GM21529 (cell line): ENCODE data around the gene ZNF586.
"Not testable (repeated sequence)": the region's sequence is repeated elsewhere in the genome, so short reads cannot be mapped to it uniquely, and the experiment has no call there.

Experiments
- ATAC-seq: cut with Tn5 transposase; IDR thresholded peaks from one replicate; pipeline ENCODE4 v1.9.1; 2021; ENCODE audit not compliant: unreplicated experiment

The ZNF586 gene

DNA sequence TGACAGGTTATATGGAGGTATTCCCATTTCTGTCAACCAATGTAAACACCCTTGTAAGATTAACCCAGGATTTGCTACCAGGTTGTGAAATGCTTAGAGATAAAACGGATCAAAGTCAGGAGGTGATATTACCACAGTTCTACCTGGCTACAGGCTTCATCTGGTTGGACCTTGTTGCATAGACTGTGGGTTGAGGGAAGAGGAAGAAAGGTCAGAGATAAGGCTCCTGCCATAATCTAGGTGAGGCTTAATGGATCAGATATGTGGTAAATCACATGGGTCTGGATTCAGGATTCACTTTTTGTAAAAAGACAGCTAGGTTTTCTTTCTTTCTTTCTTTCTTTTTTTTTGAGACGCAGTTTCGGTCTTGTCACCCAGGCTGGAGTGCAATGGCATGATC, 52.0 kb downstream of the ZNF586 start:
- not testable (repeated sequence) for ATAC-seq

DNA sequence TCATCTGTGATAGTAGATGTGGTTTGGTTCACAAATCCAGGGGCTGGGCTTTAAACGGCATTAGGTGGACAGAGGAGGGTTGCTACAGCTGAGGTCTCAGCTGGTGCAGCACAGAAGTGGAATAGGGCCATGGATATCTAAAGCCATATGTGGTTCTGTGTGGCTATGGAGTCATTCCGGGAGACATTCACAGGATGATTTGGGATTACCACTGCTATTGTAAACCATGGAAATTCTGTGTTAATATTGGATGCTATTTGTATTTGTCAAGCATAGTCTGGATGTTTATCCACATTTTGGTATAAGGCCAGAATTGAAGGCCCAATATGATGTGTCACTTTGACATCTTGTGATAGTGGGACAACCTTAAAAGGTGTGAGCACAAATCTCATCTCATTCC, 53.7 kb downstream of the ZNF586 start:
- ATAC-seq = not testable (repeated sequence)

DNA sequence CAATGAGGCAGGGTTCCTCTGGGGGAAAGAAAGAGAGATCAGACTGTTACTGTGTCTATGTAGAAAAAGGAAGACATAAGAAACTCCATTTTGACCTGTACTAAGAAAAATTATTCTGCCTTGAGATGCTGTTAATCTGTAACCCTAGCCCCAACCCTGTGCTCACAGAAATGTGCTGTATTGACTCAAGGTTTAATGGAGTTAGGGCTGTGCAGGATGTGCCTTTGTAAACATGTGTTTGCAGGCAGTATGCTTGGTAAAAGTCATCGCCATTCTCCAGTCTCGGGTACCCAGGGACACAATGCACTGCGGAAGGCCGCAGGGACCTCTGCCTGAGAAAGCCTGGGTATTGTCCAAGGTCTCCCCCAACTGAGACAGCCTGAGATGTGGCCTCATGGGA, 54.1 kb downstream of the ZNF586 start:
- not testable (repeated sequence) for ATAC-seq

DNA sequence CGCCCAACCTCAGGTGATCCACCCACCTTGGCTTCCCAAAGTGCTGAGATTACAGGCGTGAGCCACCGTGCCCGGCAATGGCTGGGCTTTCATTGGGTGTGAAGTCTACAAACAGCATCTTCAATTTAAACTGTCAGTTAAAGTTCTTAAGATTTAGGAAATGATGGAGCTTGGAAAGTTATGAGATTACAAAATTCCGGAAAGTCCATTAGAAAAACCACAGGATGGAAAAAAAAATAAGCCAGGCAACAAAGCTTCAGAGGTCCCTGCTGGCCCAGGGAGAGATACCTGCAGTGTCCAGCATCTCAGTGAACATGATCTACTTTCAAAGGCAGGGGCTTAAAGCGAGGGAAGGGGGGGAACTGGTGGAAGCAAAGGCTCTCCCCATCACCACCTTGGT, 56.0 kb downstream of the ZNF586 start:
- ATAC-seq = no peak

DNA sequence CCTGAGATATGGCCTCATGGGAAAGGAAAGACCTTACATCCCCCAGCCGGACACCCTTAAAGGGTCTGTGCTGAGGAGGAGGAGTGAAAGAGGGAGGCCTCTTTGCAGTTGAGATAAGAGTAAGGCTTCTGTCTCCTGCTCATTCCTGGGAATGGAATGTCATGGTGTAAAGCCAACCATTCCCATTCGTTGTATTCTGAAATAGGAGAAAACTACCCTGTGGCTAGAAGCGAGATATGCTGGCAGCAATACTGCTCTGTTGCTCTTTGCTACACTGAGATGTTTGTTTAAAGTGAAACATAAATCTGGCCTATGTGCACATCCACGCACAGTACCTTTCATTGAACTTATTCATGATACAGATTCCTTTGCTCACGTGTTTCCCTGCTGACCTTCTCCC, 59.8 kb downstream of the ZNF586 start:
- no peak for ATAC-seq

DNA sequence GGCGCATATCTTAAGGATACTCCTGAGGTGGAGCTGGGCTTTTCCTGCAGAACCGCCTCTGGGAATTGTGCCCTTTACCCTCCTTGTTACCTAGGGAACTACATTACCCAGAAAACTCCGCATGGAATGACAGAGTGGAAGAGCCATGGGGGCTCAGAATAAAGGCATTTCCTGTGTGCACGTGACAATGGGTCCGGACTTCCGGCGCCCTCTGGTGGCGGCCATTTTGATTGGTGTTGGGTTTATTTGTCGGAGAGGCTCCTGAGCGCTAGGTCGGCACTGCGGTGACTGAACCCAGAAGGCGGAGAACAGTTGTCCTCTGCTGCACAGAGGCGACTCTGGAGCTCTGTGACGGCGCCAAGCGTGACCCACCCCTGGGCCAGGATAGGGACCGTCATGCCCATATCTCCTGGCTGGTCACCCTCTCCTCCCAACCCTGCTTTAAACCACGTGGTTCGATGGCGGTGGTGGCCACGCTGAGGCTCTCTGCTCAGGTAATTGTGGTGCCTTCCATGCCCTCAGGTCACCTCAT, 60.7 kb downstream of the ZNF586 start, which contains the start of gene ZNF587B:
Gene ZNF587B (plus strand): TSS at position 229 of the 532 bp plus-strand sequence. CDS start 230 bp downstream, at position 459.
- ATAC-seq = no peak
